Activated CD4-positive, alpha-beta T cell treated with anti-CD3 and anti-CD28 coated beads for 4 hours (primary cell): ENCODE results near the gene CXXC5.

ENCODE experiments used
- DNase-seq, 2 donors: peaks; one replicate each; pipeline ENCODE4 v3.0.0-alpha.2; 2020

CXXC5 gene

DNA sequence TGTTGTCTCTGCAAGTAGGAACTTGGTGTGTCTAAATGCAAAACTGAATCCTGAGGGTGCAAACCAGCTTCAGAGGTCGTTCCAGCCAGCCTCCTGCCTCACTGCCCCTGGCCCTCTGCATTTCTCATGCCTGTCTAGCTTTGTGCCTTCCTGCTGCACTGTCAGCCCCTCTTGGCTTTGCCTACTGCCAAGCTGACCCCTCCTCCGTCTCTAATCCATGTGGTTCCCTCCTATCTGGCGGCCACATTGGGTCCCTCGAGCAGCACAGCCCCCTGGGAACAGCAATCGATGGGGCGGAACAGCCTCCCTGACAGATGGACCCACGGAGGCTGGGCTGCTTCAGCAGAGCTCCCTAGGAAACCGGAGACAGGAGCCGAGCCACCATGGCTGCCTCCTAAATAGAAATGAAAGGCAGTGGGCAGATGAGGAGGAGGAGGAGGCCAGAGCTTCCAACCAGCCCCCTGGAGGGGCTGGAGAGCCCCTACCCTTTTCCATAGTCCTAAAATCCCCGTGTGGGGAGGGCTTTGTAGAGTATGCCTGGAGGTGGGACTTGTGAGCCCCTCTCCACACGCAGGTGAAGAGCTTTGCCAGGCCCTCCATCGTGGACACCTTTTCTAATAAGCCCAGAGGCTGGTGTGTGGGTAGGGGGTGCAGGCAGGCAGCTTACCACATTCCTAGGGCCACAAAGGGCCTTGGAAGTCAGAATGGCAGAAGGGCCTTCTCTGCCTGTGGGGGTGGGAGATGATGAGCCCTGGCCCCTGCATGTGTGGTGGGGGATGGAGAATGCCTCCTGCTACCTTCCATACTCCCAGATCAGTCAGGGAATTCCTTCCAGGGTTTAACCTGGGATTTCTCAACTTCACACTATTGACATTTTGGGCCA lies 9.2 kb upstream of the CXXC5 start:
- DNase-seq: no peak

DNA sequence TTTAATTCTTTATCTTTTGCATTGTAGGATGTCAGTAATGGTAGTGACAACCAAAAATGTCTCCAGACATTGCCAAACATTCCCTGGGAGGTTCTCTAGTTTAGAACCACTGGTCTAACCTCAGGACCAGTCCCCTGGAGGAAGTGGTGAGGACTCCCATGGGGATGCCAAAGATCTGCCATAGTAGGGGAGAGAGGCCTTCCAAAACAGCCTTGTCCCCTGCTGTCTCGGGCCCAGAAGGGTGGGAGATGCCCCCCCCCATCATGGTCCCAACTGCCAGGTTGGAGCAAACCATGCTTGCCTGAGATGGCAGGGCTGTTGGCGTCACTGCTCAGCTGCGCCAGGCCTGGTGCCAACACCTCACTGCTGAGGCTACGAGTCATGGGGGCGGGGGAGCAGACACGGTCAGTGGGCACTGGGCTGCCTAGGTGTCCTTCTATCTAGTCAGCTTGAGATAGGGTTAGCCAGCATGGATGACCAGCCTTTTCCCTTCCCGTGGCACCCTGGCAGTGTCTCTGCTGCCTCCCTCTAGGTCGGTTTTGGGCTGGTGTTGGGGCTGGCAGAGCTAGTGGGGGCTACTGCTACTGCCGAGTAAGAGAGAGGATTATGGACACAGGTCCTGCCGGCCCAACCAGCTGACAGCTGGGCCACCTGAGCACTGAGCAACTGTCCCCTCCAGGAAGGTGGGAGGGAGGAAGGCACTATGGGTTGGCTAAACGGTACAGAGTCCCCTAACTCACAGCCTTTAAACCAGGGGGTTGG lies 8.3 kb upstream of the CXXC5 start:
- DNase-seq: no peak

DNA sequence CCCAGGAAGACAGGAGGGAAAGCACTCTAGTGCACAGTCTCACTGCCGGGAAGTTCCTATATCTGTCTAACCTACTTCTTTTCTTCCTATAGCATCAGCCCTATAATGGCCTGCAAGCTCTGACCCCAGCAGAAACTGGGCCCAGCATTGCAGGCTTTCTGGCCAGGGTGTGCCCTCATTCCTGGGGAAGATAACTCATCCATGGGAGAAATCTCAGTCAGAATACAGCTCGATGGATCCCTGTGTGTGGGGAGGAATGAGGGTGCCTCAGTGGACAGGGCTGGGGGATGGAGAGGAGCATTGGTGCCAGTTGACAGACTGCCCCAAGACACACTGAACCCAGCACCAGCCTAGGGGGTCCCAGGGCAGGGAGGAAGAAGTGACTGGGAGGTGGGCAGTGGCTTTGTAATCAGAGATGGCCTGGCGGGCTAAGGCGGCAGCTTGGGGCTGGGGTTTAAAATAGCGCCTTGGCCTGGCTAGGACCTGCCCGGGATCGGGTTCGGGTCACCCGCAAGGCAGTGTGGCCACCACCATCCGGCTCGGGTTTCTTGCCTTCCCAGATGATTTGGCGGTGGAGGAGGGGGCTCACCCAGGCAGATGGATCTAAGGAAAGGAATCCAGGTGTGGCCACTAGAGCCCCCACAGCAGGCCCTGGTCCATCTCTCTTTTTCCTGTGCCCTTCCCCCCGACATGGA lies 7.6 kb upstream of the CXXC5 start:
- no peak for DNase-seq

GRCh38 chr5:139641116-139642080 lies 6.8 kb upstream of the CXXC5 start:
- DNase-seq: no peak

DNA sequence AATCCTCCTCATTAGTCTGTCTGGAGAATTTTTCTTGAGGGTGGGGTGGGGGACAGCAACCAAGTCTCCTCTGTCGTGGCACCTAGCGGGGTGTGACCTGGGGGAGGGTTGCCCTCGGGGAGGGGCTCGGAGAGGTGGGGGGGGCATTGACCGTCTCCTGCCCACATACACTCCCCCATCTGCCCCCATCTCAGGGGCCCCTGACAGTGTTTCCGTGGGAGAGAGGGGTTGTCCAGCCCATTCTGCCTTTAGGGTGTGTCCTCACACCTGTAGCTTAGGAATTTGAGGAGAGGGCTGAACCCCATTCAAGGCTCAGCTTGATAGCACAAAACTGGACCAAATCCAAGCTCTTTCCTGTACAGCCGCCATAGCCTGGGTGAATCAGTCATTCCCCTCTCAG lies 5.9 kb upstream of the CXXC5 start:
- no peak for DNase-seq

DNA sequence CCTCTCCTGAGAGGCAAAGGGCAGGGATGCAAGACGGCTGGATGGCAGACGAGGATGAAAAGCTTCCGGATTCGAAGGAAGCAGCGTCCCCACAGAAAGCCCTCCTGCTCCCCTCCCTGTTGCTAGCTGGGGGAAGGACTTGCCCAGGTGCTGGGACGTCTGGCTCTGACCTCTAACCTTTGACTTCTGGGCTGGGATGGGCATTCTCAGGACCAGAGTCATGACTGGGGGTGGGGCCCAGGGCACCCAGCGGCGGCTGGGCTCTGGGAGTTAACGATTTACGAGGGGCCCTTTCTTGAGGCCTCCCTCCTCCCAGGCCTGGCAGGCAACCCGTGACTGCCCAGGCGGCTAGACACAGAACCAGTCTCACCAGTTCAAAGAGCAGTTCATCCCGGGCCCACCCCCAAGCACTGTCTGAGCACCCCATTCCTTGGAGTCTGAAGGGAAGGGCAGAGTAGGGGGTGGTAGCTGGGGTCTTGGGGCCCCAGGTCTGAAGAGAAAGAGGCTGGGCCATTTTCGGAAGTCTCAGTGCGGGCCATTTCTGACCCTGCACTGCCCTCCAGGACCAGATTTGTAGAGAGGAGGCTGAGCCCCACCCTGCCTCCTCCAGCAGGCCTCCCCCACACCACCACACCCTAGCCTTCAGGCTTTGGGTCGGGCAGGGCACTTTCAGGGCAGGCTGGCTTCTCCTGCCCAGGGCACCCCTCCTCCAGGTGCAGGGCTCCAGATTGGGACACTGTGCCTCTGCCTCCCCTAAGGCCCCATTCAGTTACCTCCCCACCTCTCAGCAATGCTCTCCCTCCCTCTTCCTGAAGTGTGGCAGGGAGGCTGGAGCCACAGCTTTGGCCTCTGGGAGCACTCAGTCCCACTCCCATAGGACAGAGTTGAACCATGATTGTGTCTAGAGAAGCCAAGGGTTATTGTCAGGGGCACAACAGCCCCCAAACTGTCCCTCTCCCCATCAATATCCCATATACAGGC lies 5.0 kb upstream of the CXXC5 start:
- DNase-seq: no peak

- no peak for DNase-seq
Measured at GRCh38 chr5:139644001-139644456, 4.1 kb upstream of the CXXC5 start.

GRCh38 chr5:139644646-139645429 lies 3.3 kb upstream of the CXXC5 start:
- DNase-seq: no peak

DNA sequence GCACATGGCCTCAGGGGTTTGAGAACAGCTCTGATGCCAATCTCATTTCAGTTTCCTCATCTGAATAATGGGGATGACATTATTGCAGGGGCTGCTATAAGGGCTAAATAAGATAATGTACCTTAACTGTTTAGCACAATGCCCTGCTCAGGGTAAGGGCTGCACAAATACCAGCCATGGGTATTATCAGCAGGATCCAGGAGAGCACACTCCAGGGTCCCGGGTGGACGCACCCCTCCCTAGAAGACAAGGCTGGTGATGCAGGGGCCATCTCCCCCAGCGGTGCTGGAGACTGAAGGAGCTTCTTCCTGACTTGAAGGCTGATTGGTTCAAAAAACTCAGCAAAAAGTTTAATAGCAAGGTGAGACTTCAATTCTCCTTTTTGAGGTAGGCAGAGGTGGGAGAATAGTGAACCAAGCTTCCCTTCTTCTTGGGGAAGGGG lies 2.7 kb upstream of the CXXC5 start:
- no peak for DNase-seq

DNA sequence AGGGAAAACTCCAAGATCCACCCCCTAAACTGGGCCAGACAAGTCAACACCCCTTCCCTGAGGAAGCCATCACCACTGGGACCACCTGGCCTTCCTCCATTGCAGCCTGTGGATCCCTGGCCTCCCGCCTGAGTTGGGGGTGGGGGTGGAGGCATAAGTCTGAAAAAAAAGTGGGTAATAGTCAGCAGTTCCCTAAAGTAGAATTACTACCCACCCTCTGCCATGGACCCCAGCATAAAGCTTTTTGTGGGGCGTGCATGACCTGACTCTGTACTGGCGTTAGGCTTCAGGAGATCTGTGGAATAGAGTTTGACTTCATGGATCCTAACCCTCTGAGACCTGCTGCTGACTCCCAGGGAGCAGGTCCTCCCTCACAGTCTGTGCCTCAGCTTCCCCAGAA lies 2.0 kb upstream of the CXXC5 start:
- no peak for DNase-seq

- DNase-seq: no peak
Measured at GRCh38 chr5:139646912-139647505, 1.1 kb upstream of the CXXC5 start.

DNA sequence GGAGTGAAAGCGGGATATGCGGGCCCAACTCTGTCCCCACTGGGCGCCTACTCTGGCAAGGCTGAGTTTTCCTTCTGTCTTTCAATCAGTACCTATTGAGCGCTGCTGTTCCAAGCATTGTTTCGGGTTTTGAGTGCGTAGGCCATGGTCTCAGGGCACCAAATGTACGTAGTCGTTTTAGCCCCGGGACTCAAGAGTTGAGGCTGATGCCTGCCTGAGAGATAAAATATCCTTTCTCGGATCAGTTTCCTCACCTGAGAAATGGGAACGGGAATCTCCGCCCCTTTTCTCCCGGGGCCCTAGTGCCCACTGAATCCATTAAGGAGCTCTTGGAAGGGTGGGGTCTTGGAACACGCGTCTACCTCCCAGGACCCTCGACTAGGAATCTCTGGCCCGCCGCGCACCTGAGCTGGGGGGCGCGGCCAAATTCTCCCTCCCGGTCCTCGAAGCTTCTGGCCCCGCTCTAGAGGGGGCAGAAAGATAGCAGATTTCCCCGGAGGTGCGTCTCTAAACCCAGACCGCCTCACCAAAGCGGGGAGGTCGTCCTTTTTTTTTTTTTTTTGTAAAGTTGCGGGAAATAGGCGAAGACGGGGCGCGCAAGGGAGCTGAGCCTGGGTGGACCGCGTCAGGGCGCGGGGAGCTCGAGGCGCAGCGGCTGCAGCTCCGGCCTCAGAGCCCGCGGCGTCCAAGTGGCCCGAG lies 494 bp upstream of the CXXC5 start:
- no peak for DNase-seq

GRCh38 chr5:139649082-139649991 lies 1.2 kb downstream of the CXXC5 start:
- DNase-seq: peak in 1 of 2 donors; percentile 20

GRCh38 chr5:139650031-139650688 lies 2.0 kb downstream of the CXXC5 start:
- no peak for DNase-seq

DNA sequence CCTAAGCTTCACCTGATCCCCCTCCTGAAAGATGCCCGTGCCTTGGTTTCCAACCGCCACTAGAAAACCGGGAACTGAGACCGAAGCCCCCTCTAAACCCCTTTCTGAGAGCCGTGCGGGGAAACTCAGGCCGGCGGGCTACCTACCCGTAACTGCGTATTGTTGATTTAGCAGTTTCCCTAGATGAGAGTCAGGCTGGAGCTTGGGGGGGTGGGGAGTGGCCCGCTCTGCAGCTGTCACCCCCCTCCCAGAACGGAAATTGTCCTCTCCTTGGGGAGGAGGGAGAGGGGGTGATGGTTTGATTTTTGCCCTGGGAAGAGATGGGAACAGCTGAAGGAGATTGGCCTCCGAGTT lies 2.5 kb downstream of the CXXC5 start:
- no peak for DNase-seq

GRCh38 chr5:139651043-139651834 lies 3.1 kb downstream of the CXXC5 start:
- no peak for DNase-seq
